ENCODE measurements around the gene RABGGTA.

Gene RABGGTA

GRCh38 chr14:24271134-24271833 is at the start of gene RABGGTA:
Gene RABGGTA, minus strand, starts transcription at chr14:24271597. Its CDS starts 482 bp downstream, at chr14:24271115.
- peak; percentile 58 for TF ChIP-seq CTCF (IDR thresholded peaks at IDR 0.05; ENCODE audit: low read depth, low read length, missing control alignments)
- H3K4me3 ChIP-seq (replicated peaks; ENCODE audit: low read depth, low read length), result peak within 1 kb of the TSS; percentile 89
- peak; percentile 57 for DNase-seq (ENCODE audit: extremely low read depth, low read depth)

GRCh38 chr14:24317141-24317928 is 45.9 kb upstream of the RABGGTA start:
- H3K4me3 ChIP-seq (replicated peaks; ENCODE audit: low read depth, low read length), result no peak overlapping the region
- TF ChIP-seq CTCF (IDR thresholded peaks at IDR 0.05; ENCODE audit: low read depth, low read length, missing control alignments), result no peak
- DNase-seq (ENCODE audit: extremely low read depth, low read depth), result no peak

GRCh38 chr14:24316597-24316950 is 45.2 kb upstream of the RABGGTA start:
- TF ChIP-seq CTCF (IDR thresholded peaks at IDR 0.05; ENCODE audit: low read depth, low read length, missing control alignments), result no peak
- no peak overlapping the region for H3K4me3 ChIP-seq (replicated peaks; ENCODE audit: low read depth, low read length)

GRCh38 chr14:24315807-24316596 is 44.6 kb upstream of the RABGGTA start:
- DNase-seq (ENCODE audit: extremely low read depth, low read depth), result no peak
- TF ChIP-seq CTCF (IDR thresholded peaks at IDR 0.05; ENCODE audit: low read depth, low read length, missing control alignments), result no peak
- H3K4me3 ChIP-seq (replicated peaks; ENCODE audit: low read depth, low read length), result no peak overlapping the region

More at GRCh38 chr14:24316597-24316950, 45.2 kb upstream of the RABGGTA start:
- no peak for DNase-seq (ENCODE audit: extremely low read depth, low read depth)

GRCh38 chr14:24315243-24315806 is 43.9 kb upstream of the RABGGTA start:
- no peak for TF ChIP-seq CTCF (IDR thresholded peaks at IDR 0.05; ENCODE audit: low read depth, low read length, missing control alignments)
- no peak for DNase-seq (ENCODE audit: extremely low read depth, low read depth)
- no peak overlapping the region for H3K4me3 ChIP-seq (replicated peaks; ENCODE audit: low read depth, low read length)

- no peak for TF ChIP-seq CTCF (IDR thresholded peaks at IDR 0.05; ENCODE audit: low read depth, low read length, missing control alignments)
- DNase-seq (ENCODE audit: extremely low read depth, low read depth), result no peak
- no peak overlapping the region for H3K4me3 ChIP-seq (replicated peaks; ENCODE audit: low read depth, low read length)
These were observed 43.2 kb upstream of the RABGGTA start for GRCh38 chr14:24314377-24315193.
